ENCODE measurements around the gene SPATA31C2. TPM values are rescaled to one million over a fixed set of nuclear protein-coding genes. Genes with fewer than 3 reads are reported as not detected.
"Not testable (repeated sequence)": the region's sequence is repeated elsewhere in the genome, so short reads cannot be mapped to it uniquely, and the experiment has no call there.

The SPATA31C2 gene
- polyA plus RNA-seq (2011; rRNA removed) (not detected in 2 replicates), polyA plus RNA-seq (2017; fragmentation: RNase III; extraction: RNeasy Plus Mini Kit Qiagen cat#74134 plus additional on column Dnase treatment) (not detected in 3 replicates), polyA minus RNA-seq (2011; rRNA and poly(A)+ RNA removed) (not detected in 2 replicates)
- polyA plus RNA-seq (2012; cell fraction: cytosol; rRNA removed), result not detected in 2 replicates
- polyA plus RNA-seq (2012; cell fraction: nucleus; rRNA removed), result not detected in 2 replicates

DNA sequence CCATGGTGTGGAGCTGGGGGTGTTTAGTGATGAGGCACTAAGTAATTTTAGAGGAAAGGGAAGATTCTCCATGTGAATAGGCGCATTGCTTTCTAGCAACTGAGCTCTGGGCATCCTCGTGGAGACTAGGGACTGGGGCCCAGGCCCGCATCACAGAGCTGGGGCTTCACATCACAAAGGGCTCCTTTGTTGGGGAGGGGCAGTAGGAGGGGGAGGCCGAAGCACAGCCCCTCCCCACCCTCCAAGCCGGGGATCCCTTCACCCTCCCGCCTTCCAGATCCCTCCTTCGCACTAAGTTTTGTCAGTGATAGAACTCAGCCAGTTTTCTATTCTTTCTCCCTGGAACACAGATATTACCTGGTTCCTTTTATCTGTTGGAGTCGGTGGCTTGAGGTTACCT, at the start of gene SPATA31C2:
TSS of gene SPATA31C2 (minus strand) at position 101 of the 400 bp plus-strand sequence. CDS start at position 72, 29 bp downstream.
- H3K27ac ChIP-seq; ATAC-seq; CTCF ChIA-PET; DNase-seq (ENCODE audit: low read depth in 1 of 2, low spot score in 1 of 2); H3K9me3 ChIP-seq; H3K4me3 ChIP-seq; FAIRE-seq; H3K4me1 ChIP-seq; H3K4me2 ChIP-seq; POLR2A ChIA-PET: not testable (repeated sequence)
- WGBS (ENCODE audit: missing lambda C conversion rate), result no CpG with 5 or more reads among the region's 8 CpGs

DNA sequence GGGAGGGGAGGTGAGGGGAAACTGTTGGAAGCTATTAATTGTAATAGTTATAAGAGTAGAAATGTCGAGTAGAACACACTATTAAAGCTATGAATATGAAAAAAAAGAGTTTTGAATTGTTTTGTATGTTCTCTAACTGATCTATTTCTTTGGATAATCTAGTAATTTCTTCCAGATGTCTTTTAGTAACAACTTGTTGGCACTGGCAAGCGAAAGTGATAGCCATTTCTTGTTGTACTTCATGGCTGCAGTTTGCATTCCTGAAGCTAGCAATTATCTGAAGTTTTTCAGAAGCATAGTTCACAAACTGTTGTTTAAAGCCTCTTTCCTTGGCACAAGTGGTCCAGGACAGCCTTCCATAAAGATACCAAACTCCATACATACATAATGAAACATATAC, 49.4 kb upstream of the SPATA31C2 start:
- DNase-seq (ENCODE audit: low read depth in 1 of 2, low spot score in 1 of 2), result no peak
- TF ChIP-seq RFX5 (IDR thresholded peaks at IDR 0.05) (no peak), ZFP36 (IDR thresholded peaks at IDR 0.05; ENCODE audit: borderline replicate concordance, partially characterized antibody) (no peak), ZNF302 (CRISPR knock-in tag; IDR thresholded peaks at IDR 0.05) (no peak), JUNB (IDR thresholded peaks at IDR 0.05) (no peak), HOXA7 (CRISPR knock-in tag; IDR thresholded peaks at IDR 0.05) (no peak), NFE2L2 (conservative IDR thresholded peaks at IDR 0.05; ENCODE audit: low read length) (no peak), MAZ (IDR thresholded peaks at IDR 0.05; ENCODE audit: borderline replicate concordance, low read depth, low read length) (no peak), PHF8 (IDR thresholded peaks at IDR 0.05; ENCODE audit: borderline replicate concordance, low read depth) (no peak), SREBF2 (IDR thresholded peaks at IDR 0.05) (no peak), RCOR1 (IDR thresholded peaks at IDR 0.05; ENCODE audit: low read depth, low read length) (no peak), CBX8 (IDR thresholded peaks at IDR 0.05) (no peak)
- TF ChIP-seq, protein P1, sequence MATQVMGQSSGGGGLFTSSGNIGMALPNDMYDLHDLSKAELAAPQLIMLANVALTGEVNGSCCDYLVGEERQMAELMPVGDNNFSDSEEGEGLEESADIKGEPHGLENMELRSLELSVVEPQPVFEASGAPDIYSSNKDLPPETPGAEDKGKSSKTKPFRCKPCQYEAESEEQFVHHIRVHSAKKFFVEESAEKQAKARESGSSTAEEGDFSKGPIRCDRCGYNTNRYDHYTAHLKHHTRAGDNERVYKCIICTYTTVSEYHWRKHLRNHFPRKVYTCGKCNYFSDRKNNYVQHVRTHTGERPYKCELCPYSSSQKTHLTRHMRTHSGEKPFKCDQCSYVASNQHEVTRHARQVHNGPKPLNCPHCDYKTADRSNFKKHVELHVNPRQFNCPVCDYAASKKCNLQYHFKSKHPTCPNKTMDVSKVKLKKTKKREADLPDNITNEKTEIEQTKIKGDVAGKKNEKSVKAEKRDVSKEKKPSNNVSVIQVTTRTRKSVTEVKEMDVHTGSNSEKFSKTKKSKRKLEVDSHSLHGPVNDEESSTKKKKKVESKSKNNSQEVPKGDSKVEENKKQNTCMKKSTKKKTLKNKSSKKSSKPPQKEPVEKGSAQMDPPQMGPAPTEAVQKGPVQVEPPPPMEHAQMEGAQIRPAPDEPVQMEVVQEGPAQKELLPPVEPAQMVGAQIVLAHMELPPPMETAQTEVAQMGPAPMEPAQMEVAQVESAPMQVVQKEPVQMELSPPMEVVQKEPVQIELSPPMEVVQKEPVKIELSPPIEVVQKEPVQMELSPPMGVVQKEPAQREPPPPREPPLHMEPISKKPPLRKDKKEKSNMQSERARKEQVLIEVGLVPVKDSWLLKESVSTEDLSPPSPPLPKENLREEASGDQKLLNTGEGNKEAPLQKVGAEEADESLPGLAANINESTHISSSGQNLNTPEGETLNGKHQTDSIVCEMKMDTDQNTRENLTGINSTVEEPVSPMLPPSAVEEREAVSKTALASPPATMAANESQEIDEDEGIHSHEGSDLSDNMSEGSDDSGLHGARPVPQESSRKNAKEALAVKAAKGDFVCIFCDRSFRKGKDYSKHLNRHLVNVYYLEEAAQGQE (IDR thresholded peaks at IDR 0.05), result no peak
- ATAC-seq, result no peak
- Histone ChIP-seq H3K4me2 (no peak overlapping the region), H3K4me3 (no peak overlapping the region), H3K27ac (no peak overlapping the region), H3K4me1 (no peaks in the 10 kb centered on the region), H3K9me3 (no peaks in the 10 kb centered on the region)
- CTCF ChIA-PET, result no interaction called here
- no peak for FAIRE-seq
- 38% methylated on average over 2 of the region's 2 CpGs for WGBS (ENCODE audit: missing lambda C conversion rate)
- POLR2A ChIA-PET, result no interaction called here

DNA sequence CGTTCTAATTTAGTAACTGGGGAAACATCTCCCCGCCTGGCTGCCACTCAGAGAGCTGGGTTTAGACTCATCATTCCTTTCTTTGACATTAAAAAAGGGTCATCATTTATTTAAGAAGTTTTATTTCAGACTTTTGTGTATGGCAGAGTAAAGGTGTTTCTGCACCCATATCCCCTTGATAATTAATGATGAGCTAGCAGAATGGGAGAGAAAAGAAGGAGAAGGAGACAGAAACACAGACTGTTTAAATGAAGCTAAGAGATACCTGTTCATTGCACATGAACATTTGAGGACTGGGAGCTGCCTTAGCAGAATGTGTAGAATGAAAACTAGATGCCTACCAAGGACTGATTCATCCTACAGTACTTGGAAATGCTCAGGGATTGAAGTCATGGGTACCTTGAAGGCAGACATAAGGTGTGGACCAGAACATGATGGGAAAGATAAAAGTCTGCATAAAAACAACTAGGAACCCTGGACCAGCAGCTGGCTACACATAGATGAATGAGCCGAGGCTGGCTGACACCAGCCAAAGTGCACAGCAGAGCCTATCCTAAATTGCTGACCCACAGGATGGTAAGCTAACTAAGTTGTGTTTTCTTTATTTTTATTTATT, 48.3 kb upstream of the SPATA31C2 start:
- FAIRE-seq (no peak), ATAC-seq (no peak), DNase-seq (ENCODE audit: low read depth in 1 of 2, low spot score in 1 of 2) (no peak)
- no peak for TF ChIP-seq MAZ (IDR thresholded peaks at IDR 0.05; ENCODE audit: borderline replicate concordance, low read depth, low read length)
- TF ChIP-seq MAFK (IDR thresholded peaks at IDR 0.05; ENCODE audit: partially characterized antibody), result peak; percentile 77
- POLR2A ChIA-PET, result no interaction called here
- WGBS (ENCODE audit: missing lambda C conversion rate), result 86% methylated on average over 3 of the region's 3 CpGs
- Histone ChIP-seq H3K4me1 (no peaks in the 10 kb centered on the region), H3K4me3 (no peak overlapping the region), H3K9me3 (no peaks in the 10 kb centered on the region), H3K27ac (no peak overlapping the region), H3K4me2 (no peak overlapping the region)
- CTCF ChIA-PET, result no interaction called here

DNA sequence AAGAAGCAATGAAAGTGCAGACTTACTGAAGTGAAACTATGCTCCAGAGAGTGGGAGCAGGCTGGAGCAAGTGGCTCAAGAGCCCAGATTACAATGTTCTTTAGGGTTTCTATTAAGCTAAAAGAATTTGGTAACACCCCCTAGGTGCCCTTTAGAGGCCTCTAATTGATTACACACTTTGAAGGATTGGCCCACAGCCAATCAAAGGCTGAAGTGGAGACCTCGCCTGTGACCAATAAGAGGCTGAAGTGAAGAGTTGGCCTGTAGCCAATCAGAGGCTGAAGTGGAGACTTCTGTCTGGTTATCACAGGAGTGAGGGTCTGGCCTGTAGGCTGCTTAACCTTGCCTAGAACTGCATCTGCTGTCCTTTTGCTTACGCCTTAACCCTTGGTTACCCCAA, 46.7 kb upstream of the SPATA31C2 start:
- FAIRE-seq (no peak), DNase-seq (ENCODE audit: low read depth in 1 of 2, low spot score in 1 of 2) (no peak), ATAC-seq (no peak)
- Histone ChIP-seq H3K4me1 (no peaks in the 10 kb centered on the region), H3K4me3 (no peak overlapping the region), H3K4me2 (no peak overlapping the region), H3K27ac (no peak overlapping the region), H3K9me3 (no peaks in the 10 kb centered on the region)
- CTCF ChIA-PET, result no interaction called here
- POLR2A ChIA-PET, result no interaction called here
- 91% methylated on average over 2 of the region's 2 CpGs for WGBS (ENCODE audit: missing lambda C conversion rate)
- TF ChIP-seq, protein P1 (IDR thresholded peaks at IDR 0.05), result no peak
- TF ChIP-seq EHMT2 (IDR thresholded peaks at IDR 0.05; ENCODE audit: low read depth), result no peak
- TF ChIP-seq TFCP2L1 (CRISPR knock-in tag; IDR thresholded peaks at IDR 0.05), result no peak
- TF ChIP-seq, protein P2, sequence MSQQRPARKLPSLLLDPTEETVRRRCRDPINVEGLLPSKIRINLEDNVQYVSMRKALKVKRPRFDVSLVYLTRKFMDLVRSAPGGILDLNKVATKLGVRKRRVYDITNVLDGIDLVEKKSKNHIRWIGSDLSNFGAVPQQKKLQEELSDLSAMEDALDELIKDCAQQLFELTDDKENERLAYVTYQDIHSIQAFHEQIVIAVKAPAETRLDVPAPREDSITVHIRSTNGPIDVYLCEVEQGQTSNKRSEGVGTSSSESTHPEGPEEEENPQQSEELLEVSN (IDR thresholded peaks at IDR 0.05; ENCODE audit: borderline replicate concordance, low read depth), result no peak
- TF ChIP-seq FOXS1 (CRISPR knock-in tag; IDR thresholded peaks at IDR 0.05), result no peak
- TF ChIP-seq HES2 (IDR thresholded peaks at IDR 0.05), result no peak
- TF ChIP-seq MAZ (IDR thresholded peaks at IDR 0.05; ENCODE audit: borderline replicate concordance, low read depth, low read length), result no peak
- no peak for TF ChIP-seq FOSB (CRISPR knock-in tag; IDR thresholded peaks at IDR 0.05)
- TF ChIP-seq FOSL2 (IDR thresholded peaks at IDR 0.05), result no peak
- no peak for TF ChIP-seq FOSL2 (CRISPR knock-in tag; IDR thresholded peaks at IDR 0.05)
- TF ChIP-seq ZC3H11A (IDR thresholded peaks at IDR 0.05), result no peak
- TF ChIP-seq NR3C1 (IDR thresholded peaks at IDR 0.05), result no peak

Measured in A549 (cell line).